Right lobe of liver (tissue), 6 donors: ENCODE data around the gene ATP6V1A. TPM values are rescaled to one million over a fixed set of nuclear protein-coding genes. Genes with fewer than 3 reads are reported as not detected.

ENCODE experiments used
- ATAC-seq, 4 donors: fragments of 200-7000 bp; cut with Tn5 transposase; one replicate each; pipeline ENCODE4 v1.9.1; 2020; ENCODE audit warnings: mild to moderate bottlenecking in 4 of 4, moderate library complexity in 4 of 4
- DNase-seq, 3 donors: peaks; one replicate each; pipeline ENCODE4 v3.0.0-alpha.2; 2020
- H3K27ac ChIP-seq, 3 donors: fragments of 200-600 bp; one replicate each; pipeline ENCODE4 v1.8.0; 2022
- H3K27me3 ChIP-seq, 2 donors: fragments of 200-600 bp; one replicate each; pipeline ENCODE4 v1.8.0; 2022
- H3K36me3 ChIP-seq, 4 donors: fragments of 200-600 bp; sonication (generic) in 1 of 4; one replicate each; pipeline versions ENCODE4 v1.5.1 to v1.8.0; 2017 to 2022; ENCODE audit warnings: control low read depth in 1 of 4
- H3K4me1 ChIP-seq, 4 donors: fragments of 200-600 bp; sonication (generic) in 1 of 4; one replicate each; pipeline versions ENCODE4 v1.5.1 to v1.8.0; 2017 to 2022; ENCODE audit warnings: control low read depth in 1 of 4
- H3K4me3 ChIP-seq, 3 donors: fragments of 200-600 bp; one replicate each; pipeline ENCODE4 v1.8.0; 2022
- H3K9me3 ChIP-seq, 4 donors: fragments of 200-600 bp; sonication (generic) in 1 of 4; one replicate each; pipeline versions ENCODE4 v1.5.1 to v1.8.0; 2017 to 2022; ENCODE audit warnings: control low read depth in 1 of 4
- POLR2A ChIP-seq: fragments of 450-650 bp; IDR thresholded peaks from one replicate; pipeline ENCODE4 v1.6.1; 2017; ENCODE audit warnings: antibody characterized with exemption, mild to moderate bottlenecking
- WGBS: methylation state at CpG from one replicate; pipeline ENCODE4 v1.1.6; 2018; ENCODE audit warnings: low coverage, low lambda C conversion rate; ENCODE audit not compliant: insufficient coverage; ENCODE audit errors: missing lambda C conversion rate; 5-methylcytosine and 5-hydroxymethylcytosine counted together
- intact Hi-C, 2 donors: fragments of 100-400 bp; cut with DNase I; formaldehyde crosslinking; loops; one replicate each; pipeline versions ENCODE4 v1.11.2 to v1.14.1; 2022
- total RNA-seq, 6 experiments: library from RNA; depleted of rRNA in 2 of 6; stranded (reverse); fragments of >200 nt in 2 of 6; fragmentation: NEBNext Ultra II Directional in 3 of 6; extraction: Animal tissue kit (Norgen Biotek cat#: 25700) in 3 of 6; gene quantifications; one replicate each; pipeline versions ENCODE4 v1.1.0 to v1.2.4, GENCODE V29; 2016 to 2023
- TF ChIP-seq, protein P1 (sequence below), 4 donors: fragments of 200-600 bp in 3 of 4; fragments of 450-650 bp in 1 of 4; IDR thresholded peaks; one replicate each; pipeline versions ENCODE4 v1.5.1 to v1.8.0; 2016 to 2022; ENCODE audit warnings: antibody characterized with exemption in 4 of 4, mild to moderate bottlenecking in 2 of 4
- donor health status: DM: no; HTN: yes; CAD: no.
- donor health status: DM: no; HTN: no; CAD: no.
- donor health status: DM: no; HTN: no; CAD: no.
- donor health status: DM: no; HTN: yes; CAD: no.
- donor health status: DM: no; HTN: yes; CAD: no.

Gene ATP6V1A
- total RNA-seq, 6 experiments from 2014 or later, result 39.6 to 52.7 (median 47.7) TPM

DNA sequence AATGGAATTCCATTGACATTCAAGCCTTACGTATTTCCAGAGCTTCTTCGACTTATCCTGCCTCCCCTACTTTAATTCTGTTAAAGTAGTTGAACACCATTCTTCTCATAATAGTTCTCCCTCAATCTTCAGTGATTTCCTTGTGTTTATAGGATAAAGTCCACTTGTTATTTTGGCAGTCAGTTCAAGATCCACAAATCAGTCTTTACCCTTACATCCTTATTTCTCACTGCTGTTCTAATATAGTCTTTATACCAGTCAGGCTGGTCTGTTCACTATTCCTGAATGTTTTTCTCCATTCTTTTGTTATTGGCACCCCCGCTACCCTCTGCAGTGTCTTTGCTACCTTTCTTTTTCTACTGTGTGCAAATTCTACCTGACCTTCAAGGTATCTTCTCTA, 29.7 kb downstream of the ATP6V1A start:
- no peak for ATAC-seq
- H3K4me1 ChIP-seq, result no peaks in the 10 kb centered on the region
- peaks cover 0 to 3% (median 0%) of the 10 kb centered on the region in 4 donors for H3K36me3 ChIP-seq
- DNase-seq, result no peak
- no peak overlapping the region for H3K4me3 ChIP-seq
- H3K9me3 ChIP-seq, result no peaks in the 10 kb centered on the region
- intact Hi-C loops, result no loop called here
- WGBS, result 100% methylated on average over 3 of the region's 3 CpGs
- TF ChIP-seq POLR2A, result no peak
- TF ChIP-seq, protein P1, sequence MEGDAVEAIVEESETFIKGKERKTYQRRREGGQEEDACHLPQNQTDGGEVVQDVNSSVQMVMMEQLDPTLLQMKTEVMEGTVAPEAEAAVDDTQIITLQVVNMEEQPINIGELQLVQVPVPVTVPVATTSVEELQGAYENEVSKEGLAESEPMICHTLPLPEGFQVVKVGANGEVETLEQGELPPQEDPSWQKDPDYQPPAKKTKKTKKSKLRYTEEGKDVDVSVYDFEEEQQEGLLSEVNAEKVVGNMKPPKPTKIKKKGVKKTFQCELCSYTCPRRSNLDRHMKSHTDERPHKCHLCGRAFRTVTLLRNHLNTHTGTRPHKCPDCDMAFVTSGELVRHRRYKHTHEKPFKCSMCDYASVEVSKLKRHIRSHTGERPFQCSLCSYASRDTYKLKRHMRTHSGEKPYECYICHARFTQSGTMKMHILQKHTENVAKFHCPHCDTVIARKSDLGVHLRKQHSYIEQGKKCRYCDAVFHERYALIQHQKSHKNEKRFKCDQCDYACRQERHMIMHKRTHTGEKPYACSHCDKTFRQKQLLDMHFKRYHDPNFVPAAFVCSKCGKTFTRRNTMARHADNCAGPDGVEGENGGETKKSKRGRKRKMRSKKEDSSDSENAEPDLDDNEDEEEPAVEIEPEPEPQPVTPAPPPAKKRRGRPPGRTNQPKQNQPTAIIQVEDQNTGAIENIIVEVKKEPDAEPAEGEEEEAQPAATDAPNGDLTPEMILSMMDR (IDR thresholded peaks at IDR 0.05), result no peak
- no peak overlapping the region for H3K27ac ChIP-seq
- H3K27me3 ChIP-seq, result no peaks in the 10 kb centered on the region

DNA sequence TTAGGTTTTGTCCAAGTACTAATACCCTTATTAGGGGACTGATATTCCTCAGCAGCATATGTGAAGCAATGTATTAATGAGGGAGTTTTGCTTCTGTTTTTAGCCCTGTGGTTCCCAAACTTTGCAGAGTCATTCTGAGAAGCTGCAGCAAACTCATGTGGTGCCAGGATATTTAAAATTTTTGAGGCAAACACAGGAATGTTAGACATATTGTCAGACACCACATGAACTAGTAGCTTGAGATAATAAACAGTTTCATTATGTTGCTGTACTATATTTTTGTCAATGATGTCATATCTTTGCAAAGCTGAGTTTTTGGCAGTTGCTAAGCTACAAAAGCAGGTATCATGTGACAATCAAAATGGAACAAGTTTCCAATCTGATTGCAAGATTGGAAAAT, 36.6 kb downstream of the ATP6V1A start:
- peak in 2 of 4 donors; percentile 35 to 43 for ATAC-seq
- intact Hi-C loops, result no loop called here
- DNase-seq, result no peak

DNA sequence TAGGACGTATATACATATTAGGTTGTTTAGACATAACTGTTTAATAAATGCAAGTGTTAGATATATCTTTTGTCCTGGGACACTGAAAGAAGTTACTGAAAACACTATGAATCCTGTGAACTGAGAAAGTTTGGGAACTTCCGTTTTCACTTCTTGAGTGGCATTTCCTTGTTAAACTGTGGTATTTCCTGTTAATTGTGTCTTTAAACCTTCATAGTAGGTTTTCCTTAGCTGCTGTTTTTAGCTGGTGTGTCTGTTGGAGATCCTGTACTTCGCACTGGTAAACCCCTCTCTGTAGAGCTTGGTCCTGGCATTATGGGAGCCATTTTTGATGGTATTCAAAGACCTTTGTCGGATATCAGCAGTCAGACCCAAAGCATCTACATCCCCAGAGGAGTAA, 37.1 kb downstream of the ATP6V1A start:
- ATAC-seq (peak in 3 of 4 donors; percentile 28 to 43 (median 38)), DNase-seq (no peak)
- intact Hi-C loops, result no loop called here
- Histone ChIP-seq H3K27ac (peak overlapping the region in 1 of 3 donors; percentile 9), H3K27me3 (no peaks in the 10 kb centered on the region), H3K36me3 (peaks cover 0 to 40% (median 2%) of the 10 kb centered on the region in 4 donors), H3K4me1 (no peaks in the 10 kb centered on the region), H3K4me3 (no peak overlapping the region), H3K9me3 (no peaks in the 10 kb centered on the region)
- 53% methylated on average over 4 of the region's 4 CpGs for WGBS
- TF ChIP-seq, protein P1 (IDR thresholded peaks at IDR 0.05), result no peak
- TF ChIP-seq POLR2A, result no peak

More for the DNA sequence above, 36.6 kb downstream of the ATP6V1A start:
- Histone ChIP-seq H3K27ac (no peak overlapping the region), H3K36me3 (peaks cover 0 to 34% (median 0%) of the 10 kb centered on the region in 4 donors), H3K4me3 (no peak overlapping the region), H3K27me3 (no peaks in the 10 kb centered on the region), H3K9me3 (no peaks in the 10 kb centered on the region), H3K4me1 (no peaks in the 10 kb centered on the region)
- no peak for TF ChIP-seq POLR2A
- TF ChIP-seq, protein P1 (IDR thresholded peaks at IDR 0.05), result no peak

DNA sequence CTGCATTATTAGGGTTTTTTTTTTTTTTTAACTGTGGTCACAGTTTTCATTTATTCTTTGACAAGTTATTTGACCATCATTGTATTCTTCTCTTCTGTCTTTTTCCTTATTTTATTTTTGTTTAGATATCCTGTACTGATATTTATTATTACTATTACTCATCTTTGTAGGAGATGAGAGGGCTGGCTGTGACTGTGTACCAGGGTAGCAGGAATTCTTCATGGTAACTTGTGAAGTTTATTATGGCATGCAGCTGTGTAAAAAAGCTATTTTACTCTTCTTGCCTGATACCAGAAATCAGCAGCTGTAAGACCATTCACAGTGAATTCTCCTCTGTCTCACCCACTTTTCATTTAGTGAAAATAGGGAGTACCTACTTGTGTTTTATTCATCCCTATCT, 44.5 kb downstream of the ATP6V1A start:
- Histone ChIP-seq H3K4me1 (no peaks in the 10 kb centered on the region), H3K9me3 (no peaks in the 10 kb centered on the region), H3K4me3 (no peak overlapping the region), H3K27ac (no peak overlapping the region), H3K36me3 (peaks cover 0 to 49% (median 16%) of the 10 kb centered on the region in 4 donors), H3K27me3 (no peaks in the 10 kb centered on the region)
- ATAC-seq (no peak), DNase-seq (no peak)
- no peak for TF ChIP-seq POLR2A
- TF ChIP-seq, protein P1 (IDR thresholded peaks at IDR 0.05), result no peak
- intact Hi-C loops, result no loop called here

DNA sequence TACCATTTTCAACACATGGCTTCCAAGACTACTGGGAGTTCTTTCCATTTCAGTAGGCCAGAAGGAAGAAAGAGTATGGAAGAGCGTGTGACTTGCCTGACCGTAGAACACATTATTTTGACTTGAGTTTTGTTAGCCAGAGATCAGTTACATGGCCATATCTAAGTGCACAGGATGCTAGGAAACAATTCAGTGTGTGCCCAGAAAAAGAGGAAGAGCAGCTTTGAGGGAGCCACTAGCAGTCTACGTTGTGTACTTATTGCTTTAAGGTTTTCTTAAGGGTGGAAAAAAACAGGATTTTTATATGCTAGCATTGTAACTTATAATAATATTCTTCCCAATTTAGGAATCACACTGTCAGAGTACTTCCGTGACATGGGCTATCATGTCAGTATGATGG, 47.7 kb downstream of the ATP6V1A start:
- TF ChIP-seq, protein P1 (IDR thresholded peaks at IDR 0.05), result no peak
- no peak for TF ChIP-seq POLR2A
- intact Hi-C loops, result no loop called here
- peaks cover 0 to 42% (median 21%) of the 10 kb centered on the region in 4 donors for H3K36me3 ChIP-seq
- 84% methylated on average over 4 of the region's 4 CpGs for WGBS
- no peak for ATAC-seq
- no peak overlapping the region for H3K4me3 ChIP-seq
- no peak for DNase-seq
- H3K27me3 ChIP-seq, result no peaks in the 10 kb centered on the region
- H3K9me3 ChIP-seq, result no peaks in the 10 kb centered on the region
- H3K27ac ChIP-seq, result no peak overlapping the region
- no peaks in the 10 kb centered on the region for H3K4me1 ChIP-seq
